OCI-LY3 (cell line): ENCODE data around the gene ZFPL1.

Experiments
- EZH2phosphoT487 ChIP-seq: fragments of 200-600 bp; shearing (Covaris generic); IDR thresholded peaks from 2 replicates; pipeline ENCODE4 v1.6.1; 2018; ENCODE audit warnings: antibody characterized with exemption, mixed run types, low read depth
- TF ChIP-seq, protein P1 (sequence below): fragments of 200-600, 300-600 bp; sonication (generic); IDR thresholded peaks from 2 replicates; pipeline ENCODE4 v1.5.1; 2014; ENCODE audit warnings: antibody characterized with exemption, low read length, low read depth

DNA sequence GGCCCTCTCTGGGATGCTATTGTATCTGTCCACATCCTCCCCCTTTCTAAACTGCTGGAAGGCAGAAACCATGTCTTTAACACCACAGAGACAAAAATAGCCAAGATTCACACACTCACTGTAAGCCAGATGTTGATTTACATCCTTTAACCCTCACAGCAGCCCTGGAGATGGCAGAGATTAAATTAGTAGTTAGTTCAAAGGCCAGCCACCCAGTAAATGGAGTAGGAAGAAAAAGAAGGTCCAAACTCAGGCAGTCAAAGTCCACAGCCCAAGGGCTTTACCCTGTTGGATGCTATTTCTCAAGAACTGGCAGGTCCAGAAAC is 35.6 kb downstream of the ZFPL1 start:
- TF ChIP-seq, protein P1, sequence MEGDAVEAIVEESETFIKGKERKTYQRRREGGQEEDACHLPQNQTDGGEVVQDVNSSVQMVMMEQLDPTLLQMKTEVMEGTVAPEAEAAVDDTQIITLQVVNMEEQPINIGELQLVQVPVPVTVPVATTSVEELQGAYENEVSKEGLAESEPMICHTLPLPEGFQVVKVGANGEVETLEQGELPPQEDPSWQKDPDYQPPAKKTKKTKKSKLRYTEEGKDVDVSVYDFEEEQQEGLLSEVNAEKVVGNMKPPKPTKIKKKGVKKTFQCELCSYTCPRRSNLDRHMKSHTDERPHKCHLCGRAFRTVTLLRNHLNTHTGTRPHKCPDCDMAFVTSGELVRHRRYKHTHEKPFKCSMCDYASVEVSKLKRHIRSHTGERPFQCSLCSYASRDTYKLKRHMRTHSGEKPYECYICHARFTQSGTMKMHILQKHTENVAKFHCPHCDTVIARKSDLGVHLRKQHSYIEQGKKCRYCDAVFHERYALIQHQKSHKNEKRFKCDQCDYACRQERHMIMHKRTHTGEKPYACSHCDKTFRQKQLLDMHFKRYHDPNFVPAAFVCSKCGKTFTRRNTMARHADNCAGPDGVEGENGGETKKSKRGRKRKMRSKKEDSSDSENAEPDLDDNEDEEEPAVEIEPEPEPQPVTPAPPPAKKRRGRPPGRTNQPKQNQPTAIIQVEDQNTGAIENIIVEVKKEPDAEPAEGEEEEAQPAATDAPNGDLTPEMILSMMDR: no peak
- TF ChIP-seq EZH2phosphoT487: no peak
